Measurements from ENCODE around the gene PLA2G2C.

- TF ChIP-seq SP1 (IDR thresholded peaks at IDR 0.05; ENCODE audit: low read depth, low read length): no peak
- no peak for TF ChIP-seq EP300 (IDR thresholded peaks at IDR 0.05; ENCODE audit: borderline replicate concordance in 1 of 2, low read depth in 2 of 2, low read length in 2 of 2)
- no peak for TF ChIP-seq ZNF274 (IDR thresholded peaks at IDR 0.05; ENCODE audit: borderline replicate concordance, extremely low read depth, low read length)
Observed at GRCh38 chr1:20180129-20180843, 6.0 kb downstream of the PLA2G2C start.

All from H1 (cell line).